HCT116 (cell line): ENCODE results near the gene TSPAN15. TPM values are rescaled to one million over a fixed set of nuclear protein-coding genes. Genes with fewer than 3 reads are reported as not detected.

Experiments
- ATAC-seq: fragments of 200-7000 bp; cut with Tn5 transposase; 2 replicates; pipeline ENCODE4 v1.9.1; 2020; ENCODE audit warnings: mild to moderate bottlenecking, moderate library complexity
- BruUV-seq: library from RNA; stranded (reverse); fragments of 400-500 nt; replicated peaks from 2 replicates; lab custom pipeline; 2021; lab: Mats Ljungman, UMichigan
- CTCF ChIA-PET: fragments of 300-600 bp; sonication (Branson Sonifier 250); formaldehyde crosslinking; loops from one replicate; lab custom pipeline; 2021; ENCODE audit warnings: antibody characterized with exemption; lab: Charles Lee
- POLR2A ChIA-PET: fragments of 300-600, 350-600 bp; sonication (Branson Sonifier 250); formaldehyde crosslinking; loops from one replicate; lab custom pipeline; 2021; ENCODE audit warnings: antibody characterized with exemption; lab: Charles Lee
- RAD21 ChIA-PET, 2 experiments: fragments of 300-600 bp; sonication (Branson Sonifier 250); formaldehyde crosslinking; loops; one replicate each; lab custom pipeline; 2023; ENCODE audit warnings: low total read pairs in 2 of 2; ENCODE audit not compliant: uncharacterized antibody in 2 of 2, unreplicated experiment in 2 of 2, low non-redundant PET in 1 of 2; lab: Charles Lee
- DNase-seq: peaks from one replicate; pipeline ENCODE4 v3.0.0-alpha.2; 2010; ENCODE audit warnings: low read depth, low spot score
- H2AFZ ChIP-seq: fragments of 200-600 bp; shearing (Covaris generic), sonication (generic); 2 replicates; pipeline ENCODE4 v1.6.1; 2017; ENCODE audit warnings: low read depth, mixed run types, mixed read lengths, antibody characterized with exemption, low read length; ENCODE audit not compliant: poor library complexity, severe bottlenecking
- H3K27ac ChIP-seq: 2 replicates; pipeline ENCODE4 v1.5.1; 2012; ENCODE audit warnings: low read depth, low read length
- H3K27me3 ChIP-seq: fragments of 200-600 bp; sonication (generic); 2 replicates; pipeline ENCODE4 v1.6.1; 2016; ENCODE audit warnings: mixed run types, low read length, mixed read lengths; ENCODE audit not compliant: insufficient read depth
- H3K36me3 ChIP-seq, 2 experiments: fragments of 200-500 bp in 1 of 2; fragments of 200-600 bp in 1 of 2; sonication (Bioruptor generic) in 1 of 2; sonication (generic) in 1 of 2; 2 replicates each; pipeline versions ENCODE4 v1.5.1 to v1.6.1; 2014 to 2016; ENCODE audit warnings: low read length in 2 of 2, inconsistent platforms in 1 of 2, mixed read lengths in 1 of 2, mixed run types in 1 of 2; ENCODE audit not compliant: insufficient read depth in 2 of 2, control insufficient read depth in 1 of 2
- H3K4me1 ChIP-seq, 2 experiments: fragments of 200-600 bp in 1 of 2; sonication (generic) in 1 of 2; 2 replicates each; pipeline versions ENCODE4 v1.5.1 to v1.6.1; 2012 to 2017; ENCODE audit warnings: low read length in 2 of 2, inconsistent platforms in 1 of 2, mild to moderate bottlenecking in 1 of 2, mixed read lengths in 1 of 2, mixed run types in 1 of 2, moderate library complexity in 1 of 2; ENCODE audit not compliant: insufficient read depth in 2 of 2, control insufficient read depth in 1 of 2
- H3K4me2 ChIP-seq: fragments of 200-600 bp; sonication (generic); 2 replicates; pipeline ENCODE4 v1.6.1; 2017; ENCODE audit warnings: mixed run types, low read length, mixed read lengths
- H3K4me3 ChIP-seq, 2 experiments: fragments of 200-600 bp in 1 of 2; sonication (generic) in 1 of 2; replicated peaks in 1 of 2; 2 replicates each; pipeline ENCODE4 v1.5.1; 2011 to 2016; ENCODE audit warnings: low read length in 2 of 2, control low read depth in 1 of 2, low read depth in 1 of 2, mild to moderate bottlenecking in 1 of 2, mixed read lengths in 1 of 2, mixed run types in 1 of 2
- H3K79me2 ChIP-seq: fragments of 200-600 bp; sonication (generic); 2 replicates; pipeline ENCODE4 v1.6.1; 2017; ENCODE audit warnings: mild to moderate bottlenecking, mixed run types, low read length, moderate library complexity, mixed read lengths; ENCODE audit not compliant: insufficient read depth
- H3K9ac ChIP-seq: fragments of 200-600 bp; sonication (generic); 2 replicates; pipeline ENCODE4 v1.6.1; 2016; ENCODE audit warnings: low read length, mixed read lengths
- H3K9me2 ChIP-seq: fragments of 200-600 bp; sonication (generic), shearing (Covaris generic); 2 replicates; pipeline ENCODE4 v1.6.1; 2017; ENCODE audit warnings: mixed run types, mild to moderate bottlenecking, moderate library complexity; ENCODE audit not compliant: insufficient read depth
- H3K9me3 ChIP-seq, 2 experiments: fragments of 200-500 bp in 1 of 2; fragments of 200-600 bp in 1 of 2; sonication (Bioruptor generic) in 1 of 2; sonication (generic) in 1 of 2; 2 replicates each; pipeline ENCODE4 v1.6.1; 2014 to 2017; ENCODE audit warnings: low read length in 2 of 2, mixed read lengths in 2 of 2, inconsistent platforms in 1 of 2, low read depth in 1 of 2, mild to moderate bottlenecking in 1 of 2, mixed run types in 1 of 2, moderate library complexity in 1 of 2; ENCODE audit not compliant: control insufficient read depth in 1 of 2, insufficient read depth in 1 of 2
- H4K20me1 ChIP-seq: fragments of 200-600 bp; sonication (generic), shearing (Covaris generic); 2 replicates; pipeline ENCODE4 v1.6.1; 2017; ENCODE audit warnings: mixed run types, mild to moderate bottlenecking, moderate library complexity; ENCODE audit not compliant: insufficient read depth
- CBX3 ChIP-seq: IDR thresholded peaks from 2 replicates; pipeline ENCODE4 v1.6.1; 2012; ENCODE audit warnings: low read depth
- CEBPB ChIP-seq: IDR thresholded peaks from 2 replicates; pipeline ENCODE4 v1.6.1; 2012; ENCODE audit warnings: low read depth
- EGR1 ChIP-seq: IDR thresholded peaks from 2 replicates; pipeline ENCODE4 v1.6.1; 2012; ENCODE audit warnings: low read depth
- ELF1 ChIP-seq: IDR thresholded peaks from 2 replicates; pipeline ENCODE4 v1.6.1; 2012; ENCODE audit warnings: low read depth, borderline replicate concordance
- EZH2 ChIP-seq: fragments of 200-600 bp; sonication (generic); IDR thresholded peaks from 2 replicates; pipeline ENCODE4 v1.6.1; 2017; ENCODE audit warnings: antibody characterized with exemption, mixed run types
- EZH2phosphoT487 ChIP-seq: fragments of 200-600 bp; IDR thresholded peaks from 2 replicates; pipeline ENCODE4 v1.6.1; 2018; ENCODE audit warnings: antibody characterized with exemption, borderline replicate concordance
- POLR2AphosphoS5 ChIP-seq: IDR thresholded peaks from 2 replicates; pipeline ENCODE4 v1.6.1; 2011; ENCODE audit warnings: mild to moderate bottlenecking, low read depth, low read length, moderate library complexity
- SIN3A ChIP-seq: IDR thresholded peaks from 2 replicates; pipeline ENCODE4 v1.6.1; 2012; ENCODE audit warnings: low read depth
- SP1 ChIP-seq: IDR thresholded peaks from 2 replicates; pipeline ENCODE4 v1.6.1; 2012; ENCODE audit warnings: low read depth
- SRF ChIP-seq: IDR thresholded peaks from 2 replicates; pipeline ENCODE4 v1.6.1; 2012; ENCODE audit warnings: low read depth
- intact Hi-C: fragments of 100-400 bp; cut with micrococcal nuclease; formaldehyde crosslinking; loops from 2 replicates; pipeline ENCODE4 v1.10.0; 2022
- total RNA-seq: library from RNA; stranded (reverse); gene quantifications from one replicate; pipeline ENCODE4 v1.2.1, GENCODE V29; 2021; ENCODE audit not compliant: unreplicated experiment
- TF ChIP-seq, protein P1 (sequence below), 3 experiments: fragments of 200-600 bp in 1 of 3; sonication (generic) in 1 of 3; IDR thresholded peaks in 2 of 3; conservative IDR thresholded peaks in 1 of 3; 2 replicates each; pipeline ENCODE4 v1.5.1; 2012 to 2017; ENCODE audit warnings: low read depth in 2 of 3, low read length in 2 of 3, antibody characterized with exemption in 1 of 3, borderline replicate concordance in 1 of 3, control low read depth in 1 of 3, mild to moderate bottlenecking in 1 of 3, mixed read lengths in 1 of 3, mixed run types in 1 of 3, moderate library complexity in 1 of 3; ENCODE audit not compliant: insufficient read depth in 1 of 3
- TF ChIP-seq, protein P2 (sequence below): IDR thresholded peaks from 2 replicates; pipeline ENCODE4 v1.6.1; 2011; ENCODE audit warnings: mild to moderate bottlenecking, low read length, moderate library complexity; ENCODE audit not compliant: insufficient replicate concordance; ENCODE audit errors: extremely low read depth
- TF ChIP-seq, protein P3 (sequence below): IDR thresholded peaks from 2 replicates; pipeline ENCODE4 v1.6.1; 2012

The TSPAN15 gene
- total RNA-seq, 1 experiment from 2014 or later, result 16.0 TPM

DNA sequence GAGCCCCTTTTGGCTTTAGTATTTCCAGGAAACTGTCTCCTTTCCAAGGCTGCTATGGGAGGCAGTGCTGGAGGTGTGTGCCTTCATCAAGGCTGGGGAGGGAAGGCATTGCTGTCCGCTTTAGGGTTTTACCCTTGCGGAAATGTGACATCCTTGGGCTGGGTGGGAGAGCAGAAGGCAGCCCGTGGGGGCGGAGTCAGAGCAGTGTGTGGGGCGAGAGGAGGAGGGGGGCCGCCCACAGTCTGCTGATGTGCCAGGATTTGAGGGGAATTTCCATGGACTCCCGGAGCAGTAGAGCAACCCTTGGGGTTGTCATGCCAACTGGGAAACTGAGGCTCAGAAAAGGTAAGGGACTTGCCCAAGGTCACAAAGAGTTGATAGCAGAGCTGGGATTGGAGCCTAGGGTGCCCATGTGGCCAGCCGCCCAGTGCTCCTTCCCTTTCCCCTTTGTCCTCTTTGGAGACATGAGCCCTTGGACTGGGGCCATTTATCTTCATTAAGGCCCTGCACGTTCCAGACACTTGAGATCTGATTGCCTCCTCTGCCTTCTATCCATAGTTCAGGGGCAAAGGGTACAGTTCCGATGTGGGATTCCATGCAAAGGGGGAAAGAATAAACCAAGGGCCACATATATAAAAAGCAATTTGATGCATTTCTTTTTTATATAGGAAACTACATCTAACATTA, 22.2 kb downstream of the TSPAN15 start:
- POLR2A ChIA-PET, result no interaction called here
- no TSS peak for BruUV-seq
- no peak overlapping the region for H3K4me3 ChIP-seq
- H3K27ac ChIP-seq, result no peak overlapping the region
- no peaks in the 10 kb centered on the region for H3K9me3 ChIP-seq
- no peaks in the 10 kb centered on the region for H3K27me3 ChIP-seq
- no peaks in the 10 kb centered on the region for H3K9me2 ChIP-seq
- CTCF ChIA-PET, result interaction anchor here (1.0 kb wide), 1 partner anchor 66 kb away, joined by 3 read pairs; no protein-coding TSS in a partner anchor
- no peaks in the 10 kb centered on the region for H3K36me3 ChIP-seq
- peaks cover 0 to 12% of the 10 kb centered on the region in 2 experiments; a peak in 2 of 4 replicates for H3K4me1 ChIP-seq
- no peak overlapping the region for H3K4me2 ChIP-seq
- intact Hi-C loops, result no loop called here
- no peaks in the 10 kb centered on the region for H4K20me1 ChIP-seq
- RAD21 ChIA-PET, result no interaction called here
- no peak for TF ChIP-seq EGR1
- TF ChIP-seq, protein P1, sequence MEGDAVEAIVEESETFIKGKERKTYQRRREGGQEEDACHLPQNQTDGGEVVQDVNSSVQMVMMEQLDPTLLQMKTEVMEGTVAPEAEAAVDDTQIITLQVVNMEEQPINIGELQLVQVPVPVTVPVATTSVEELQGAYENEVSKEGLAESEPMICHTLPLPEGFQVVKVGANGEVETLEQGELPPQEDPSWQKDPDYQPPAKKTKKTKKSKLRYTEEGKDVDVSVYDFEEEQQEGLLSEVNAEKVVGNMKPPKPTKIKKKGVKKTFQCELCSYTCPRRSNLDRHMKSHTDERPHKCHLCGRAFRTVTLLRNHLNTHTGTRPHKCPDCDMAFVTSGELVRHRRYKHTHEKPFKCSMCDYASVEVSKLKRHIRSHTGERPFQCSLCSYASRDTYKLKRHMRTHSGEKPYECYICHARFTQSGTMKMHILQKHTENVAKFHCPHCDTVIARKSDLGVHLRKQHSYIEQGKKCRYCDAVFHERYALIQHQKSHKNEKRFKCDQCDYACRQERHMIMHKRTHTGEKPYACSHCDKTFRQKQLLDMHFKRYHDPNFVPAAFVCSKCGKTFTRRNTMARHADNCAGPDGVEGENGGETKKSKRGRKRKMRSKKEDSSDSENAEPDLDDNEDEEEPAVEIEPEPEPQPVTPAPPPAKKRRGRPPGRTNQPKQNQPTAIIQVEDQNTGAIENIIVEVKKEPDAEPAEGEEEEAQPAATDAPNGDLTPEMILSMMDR (IDR thresholded peaks at IDR 0.05 in 2 of 3, conservative IDR thresholded peaks at IDR 0.05 in 1 of 3; ENCODE audit: borderline replicate concordance in 1 of 3, insufficient read depth in 1 of 3, low read depth in 2 of 3, low read length in 2 of 3), result no peak
- no peak for TF ChIP-seq ELF1
- no peak for TF ChIP-seq CEBPB
- no peak for TF ChIP-seq SRF
- no peak for TF ChIP-seq POLR2AphosphoS5
- TF ChIP-seq EZH2, result no peak
- TF ChIP-seq, protein P2, sequence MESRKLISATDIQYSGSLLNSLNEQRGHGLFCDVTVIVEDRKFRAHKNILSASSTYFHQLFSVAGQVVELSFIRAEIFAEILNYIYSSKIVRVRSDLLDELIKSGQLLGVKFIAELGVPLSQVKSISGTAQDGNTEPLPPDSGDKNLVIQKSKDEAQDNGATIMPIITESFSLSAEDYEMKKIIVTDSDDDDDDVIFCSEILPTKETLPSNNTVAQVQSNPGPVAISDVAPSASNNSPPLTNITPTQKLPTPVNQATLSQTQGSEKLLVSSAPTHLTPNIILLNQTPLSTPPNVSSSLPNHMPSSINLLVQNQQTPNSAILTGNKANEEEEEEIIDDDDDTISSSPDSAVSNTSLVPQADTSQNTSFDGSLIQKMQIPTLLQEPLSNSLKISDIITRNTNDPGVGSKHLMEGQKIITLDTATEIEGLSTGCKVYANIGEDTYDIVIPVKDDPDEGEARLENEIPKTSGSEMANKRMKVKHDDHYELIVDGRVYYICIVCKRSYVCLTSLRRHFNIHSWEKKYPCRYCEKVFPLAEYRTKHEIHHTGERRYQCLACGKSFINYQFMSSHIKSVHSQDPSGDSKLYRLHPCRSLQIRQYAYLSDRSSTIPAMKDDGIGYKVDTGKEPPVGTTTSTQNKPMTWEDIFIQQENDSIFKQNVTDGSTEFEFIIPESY, result no peak
- TF ChIP-seq SP1, result no peak
- no peak for TF ChIP-seq EZH2phosphoT487
- no peak for TF ChIP-seq CBX3
- TF ChIP-seq, protein P3, sequence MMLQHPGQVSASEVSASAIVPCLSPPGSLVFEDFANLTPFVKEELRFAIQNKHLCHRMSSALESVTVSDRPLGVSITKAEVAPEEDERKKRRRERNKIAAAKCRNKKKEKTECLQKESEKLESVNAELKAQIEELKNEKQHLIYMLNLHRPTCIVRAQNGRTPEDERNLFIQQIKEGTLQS, result no peak
- TF ChIP-seq SIN3A, result no peak
- no peak overlapping the region for H3K9ac ChIP-seq
- no peaks in the 10 kb centered on the region for H3K79me2 ChIP-seq
- DNase-seq (no peak), ATAC-seq (no peak)
- H2AFZ ChIP-seq, result no peak overlapping the region
